Coronary artery (tissue), 2 donors: ENCODE measurements around the gene TSSK6.

Experiments
- DNase-seq: peaks from one replicate; pipeline ENCODE4 v3.0.0-alpha.2; 2017; ENCODE audit warnings: low spot score
- H3K27ac ChIP-seq, 2 donors: fragments of 200-600 bp; sonication (generic); one replicate each; pipeline ENCODE4 v1.5.1; 2016 to 2019
- H3K4me3 ChIP-seq: fragments of 200-600 bp; sonication (generic); 2 replicates; pipeline ENCODE4 v1.5.1; 2016; ENCODE audit warnings: mild to moderate bottlenecking, moderate library complexity
- TF ChIP-seq, protein P1 (sequence below): fragments of 200-600 bp; sonication (generic); IDR thresholded peaks from one replicate; pipeline ENCODE4 v1.5.1; 2019; ENCODE audit warnings: antibody characterized with exemption

The TSSK6 gene

DNA sequence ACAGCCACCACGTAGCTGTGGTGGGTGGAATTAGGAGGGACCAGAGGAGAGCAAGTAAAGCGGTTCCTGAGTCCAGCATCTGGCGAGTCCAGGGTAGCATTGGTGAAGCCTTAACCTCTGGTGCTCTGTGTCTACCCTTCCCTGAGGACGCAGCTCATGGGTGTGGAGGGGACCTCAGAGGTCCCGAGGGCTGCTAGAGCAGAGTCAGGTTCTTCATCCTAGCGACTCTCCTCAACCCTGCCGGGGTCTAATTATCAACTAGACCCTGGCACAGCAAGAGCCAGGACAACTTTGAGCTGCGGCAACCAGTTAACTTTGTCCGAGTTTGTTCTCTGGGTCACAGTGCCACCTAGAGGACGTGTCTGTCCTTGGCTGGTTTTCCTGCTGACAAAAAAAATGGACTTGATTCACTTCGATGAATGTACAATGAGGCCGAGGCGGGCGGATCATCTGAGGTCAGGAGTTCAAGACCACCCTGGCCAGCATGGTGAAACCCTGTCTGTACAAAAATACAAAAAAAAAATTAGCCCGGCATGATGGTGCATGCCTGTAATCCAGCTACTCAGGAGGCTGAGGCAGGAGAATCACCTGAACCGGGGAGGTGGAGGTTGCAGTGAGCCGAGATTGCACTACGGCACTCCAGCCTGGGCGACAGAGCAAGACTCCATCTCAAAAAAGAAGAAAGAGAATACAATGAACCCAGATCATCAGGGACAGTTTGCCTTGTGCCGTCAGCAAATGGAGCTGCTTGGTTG is 25.0 kb downstream of the TSSK6 start:
- peak overlapping the region; percentile 58 for H3K4me3 ChIP-seq
- TF ChIP-seq, protein P1, sequence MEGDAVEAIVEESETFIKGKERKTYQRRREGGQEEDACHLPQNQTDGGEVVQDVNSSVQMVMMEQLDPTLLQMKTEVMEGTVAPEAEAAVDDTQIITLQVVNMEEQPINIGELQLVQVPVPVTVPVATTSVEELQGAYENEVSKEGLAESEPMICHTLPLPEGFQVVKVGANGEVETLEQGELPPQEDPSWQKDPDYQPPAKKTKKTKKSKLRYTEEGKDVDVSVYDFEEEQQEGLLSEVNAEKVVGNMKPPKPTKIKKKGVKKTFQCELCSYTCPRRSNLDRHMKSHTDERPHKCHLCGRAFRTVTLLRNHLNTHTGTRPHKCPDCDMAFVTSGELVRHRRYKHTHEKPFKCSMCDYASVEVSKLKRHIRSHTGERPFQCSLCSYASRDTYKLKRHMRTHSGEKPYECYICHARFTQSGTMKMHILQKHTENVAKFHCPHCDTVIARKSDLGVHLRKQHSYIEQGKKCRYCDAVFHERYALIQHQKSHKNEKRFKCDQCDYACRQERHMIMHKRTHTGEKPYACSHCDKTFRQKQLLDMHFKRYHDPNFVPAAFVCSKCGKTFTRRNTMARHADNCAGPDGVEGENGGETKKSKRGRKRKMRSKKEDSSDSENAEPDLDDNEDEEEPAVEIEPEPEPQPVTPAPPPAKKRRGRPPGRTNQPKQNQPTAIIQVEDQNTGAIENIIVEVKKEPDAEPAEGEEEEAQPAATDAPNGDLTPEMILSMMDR = peak; percentile 82
- DNase-seq = no peak
- peak overlapping the region; percentile 75 to 90 for H3K27ac ChIP-seq

DNA sequence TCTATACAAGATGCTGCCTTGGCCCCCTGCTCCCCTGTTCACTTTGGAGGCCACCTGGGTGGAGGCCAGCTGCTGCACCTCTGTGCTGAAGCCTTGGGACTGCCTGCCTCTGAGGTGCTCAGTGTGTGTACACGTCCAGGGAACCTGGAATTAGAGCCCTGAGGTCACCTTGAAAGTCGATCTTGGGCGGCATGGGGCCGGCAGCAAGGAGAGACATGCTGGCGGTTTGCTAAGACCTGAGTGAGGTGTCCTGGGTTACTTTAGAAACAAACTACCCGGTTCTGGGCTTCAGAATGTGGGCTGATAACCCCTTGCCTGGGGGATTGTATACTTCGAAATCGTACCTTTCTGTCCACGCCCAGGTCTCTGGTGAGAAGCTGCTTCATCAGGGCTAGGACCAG is 25.5 kb downstream of the TSSK6 start:
- H3K4me3 ChIP-seq = peak overlapping the region; percentile 58
- no peak for DNase-seq
- TF ChIP-seq, protein P1 = no peak
- peak overlapping the region; percentile 75 to 90 for H3K27ac ChIP-seq

DNA sequence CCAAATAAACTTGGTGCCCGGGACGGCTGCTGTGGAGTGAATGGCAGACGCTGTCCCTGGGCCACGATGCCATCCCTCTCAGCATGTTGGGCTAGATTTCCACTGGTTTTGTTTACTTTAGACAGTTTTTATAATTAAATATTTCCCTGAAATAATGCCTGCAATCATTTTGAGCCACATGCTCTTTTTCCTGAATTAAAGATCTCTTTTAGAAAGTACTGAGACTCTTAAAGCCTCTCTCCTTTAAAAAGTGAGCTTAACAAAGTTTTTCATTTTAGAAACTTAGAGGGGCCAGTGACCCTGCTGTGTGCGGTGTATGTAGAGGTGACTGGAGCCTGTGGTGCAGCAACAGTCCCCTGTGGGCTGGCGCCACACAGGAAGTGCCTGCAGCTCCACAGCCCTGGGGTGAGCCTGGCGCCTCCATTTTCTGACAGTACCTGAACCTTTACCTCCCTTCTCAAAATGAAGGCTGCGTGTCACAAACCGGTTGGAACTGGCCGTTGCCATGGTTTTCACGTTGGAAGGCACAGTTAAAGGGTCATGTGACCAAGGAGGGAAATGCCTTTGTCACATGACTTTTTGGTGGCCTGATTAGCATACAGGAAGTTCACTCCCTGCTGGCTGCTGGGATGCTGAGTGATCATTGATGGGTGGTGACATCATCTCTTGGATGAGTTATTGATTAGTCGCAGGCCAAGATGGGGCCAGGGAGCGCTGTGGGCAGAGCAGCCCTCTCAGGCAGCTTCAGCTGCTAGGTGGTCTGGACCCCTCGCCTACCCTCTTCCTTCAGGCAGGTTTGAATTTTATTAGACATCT is 26.3 kb downstream of the TSSK6 start:
- peak; percentile 91 for DNase-seq
- Histone ChIP-seq H3K27ac (peak overlapping the region; percentile 75 to 90), H3K4me3 (peak overlapping the region; percentile 58)
- TF ChIP-seq, protein P1 = no peak

DNA sequence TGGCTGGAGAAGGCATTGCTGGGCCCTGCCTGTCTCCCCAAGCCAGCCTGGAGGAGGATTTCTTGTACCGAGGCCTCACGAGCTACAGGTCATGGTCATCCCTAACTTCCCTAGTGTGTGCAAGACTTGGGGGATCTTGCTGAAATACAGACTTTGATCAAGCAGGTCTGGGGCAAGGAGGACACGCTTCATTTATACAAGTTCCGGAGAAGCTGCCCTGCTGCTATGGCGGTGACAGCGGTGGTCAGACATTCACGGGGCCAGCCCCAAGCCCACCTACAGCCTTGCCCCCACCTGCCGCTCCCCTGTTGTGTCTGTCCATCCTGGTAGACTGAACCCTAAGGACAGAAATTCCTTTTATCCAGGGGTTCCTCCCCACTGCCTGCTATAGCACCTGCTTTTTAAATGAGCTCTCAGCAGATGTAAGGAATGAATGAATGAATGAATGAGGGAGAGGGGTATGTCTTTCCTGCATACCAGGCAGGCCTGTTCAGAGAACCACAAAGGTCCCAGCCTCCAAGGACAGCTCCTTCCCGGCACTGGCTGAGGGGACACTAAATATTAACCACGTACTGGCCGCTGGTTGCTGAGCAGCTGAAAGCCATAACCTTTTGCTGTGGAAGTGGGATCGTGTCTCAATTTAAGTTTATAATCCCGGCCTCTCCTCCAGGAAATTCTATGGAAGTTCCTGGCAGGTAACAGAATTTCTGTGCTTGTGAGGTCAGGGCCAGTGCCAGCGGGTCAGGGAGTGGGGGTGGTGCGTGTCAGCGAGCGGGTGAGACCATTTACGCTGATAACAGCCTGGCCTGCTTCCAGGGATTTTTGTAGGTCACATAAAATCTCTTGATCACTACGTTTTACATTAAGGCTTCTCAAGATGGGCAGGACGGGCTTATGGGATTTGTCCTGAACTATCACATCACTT is 27.1 kb downstream of the TSSK6 start:
- no peak for DNase-seq
- Histone ChIP-seq H3K27ac (peak overlapping the region; percentile 75 to 90), H3K4me3 (peak overlapping the region; percentile 58)
- TF ChIP-seq, protein P1 = no peak

DNA sequence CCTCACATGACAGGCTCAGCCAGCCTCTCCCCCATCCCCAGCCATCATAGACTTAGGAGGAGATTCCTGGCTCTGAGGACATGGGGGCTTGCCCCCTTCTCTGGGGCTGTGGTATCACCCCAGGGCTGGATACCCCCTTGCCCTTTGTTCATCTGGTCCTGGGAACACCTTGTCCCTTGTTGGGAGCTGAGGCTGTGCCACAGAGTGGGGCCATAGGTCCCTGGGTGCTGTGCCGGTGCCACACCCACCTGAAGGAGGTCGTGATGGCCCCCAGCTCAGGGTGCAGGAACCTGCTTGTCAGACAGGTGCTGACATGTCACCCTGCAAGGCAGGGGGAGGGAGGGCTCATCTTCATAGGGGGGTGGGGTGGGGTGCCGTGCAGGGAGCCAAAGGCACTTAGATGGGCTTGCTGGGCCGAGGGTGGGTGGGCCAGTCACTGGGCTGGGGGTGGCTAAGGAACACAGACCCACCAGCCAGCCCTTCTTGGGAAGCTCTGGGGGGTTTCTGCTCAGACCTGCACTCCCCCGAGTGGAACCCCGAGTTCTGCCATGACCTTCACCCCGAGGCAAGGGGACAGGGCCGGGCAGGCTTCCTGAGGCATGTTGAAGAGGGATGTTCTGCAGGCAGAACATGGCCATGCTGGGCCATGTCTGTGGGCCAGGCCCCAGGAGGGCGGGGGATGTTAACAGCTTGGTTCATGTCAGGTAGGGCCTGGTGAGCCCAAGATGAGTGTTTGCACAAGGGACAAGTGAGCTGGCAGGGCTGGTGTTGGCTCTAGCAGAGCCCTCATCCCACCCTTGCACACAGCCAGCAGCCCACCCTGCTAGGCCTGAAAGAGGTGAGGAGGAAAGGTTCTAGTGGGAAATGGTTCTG is 28.0 kb downstream of the TSSK6 start:
- no peak overlapping the region for H3K4me3 ChIP-seq
- TF ChIP-seq, protein P1 = no peak
- no peak for DNase-seq
- peak overlapping the region in 1 of 2 donors; percentile 90 for H3K27ac ChIP-seq
